HEK293 (cell line): ENCODE measurements around the gene ACAN.

Source experiments
- KLF10 ChIP-seq: fragments of 450-650 bp; IDR thresholded peaks from 2 replicates; pipeline ENCODE4 v1.5.1; 2018; ENCODE audit warnings: missing biosample characterization, mild to moderate bottlenecking, missing genetic modification characterization
- PRDM2 ChIP-seq: fragments of 450-650 bp; formaldehyde crosslinking; IDR thresholded peaks from 2 replicates; pipeline ENCODE4 v1.5.1; 2016; ENCODE audit warnings: missing biosample characterization, missing genetic modification characterization, borderline replicate concordance
- REPIN1 ChIP-seq: fragments of 450-650 bp; formaldehyde crosslinking; IDR thresholded peaks from 2 replicates; pipeline ENCODE4 v1.5.1; 2017; ENCODE audit warnings: missing biosample characterization, missing genetic modification characterization, low read depth
- YY1 ChIP-seq: fragments of 450-650 bp; formaldehyde crosslinking; IDR thresholded peaks from 2 replicates; pipeline ENCODE4 v1.5.1; 2018; ENCODE audit warnings: missing biosample characterization, missing genetic modification characterization
- ZNF16 ChIP-seq: fragments of 450-650 bp; formaldehyde crosslinking; IDR thresholded peaks from 2 replicates; pipeline ENCODE4 v1.5.1; 2016; ENCODE audit warnings: low read depth, missing biosample characterization, missing genetic modification characterization
- ZNF175 ChIP-seq: fragments of 450-650 bp; formaldehyde crosslinking; IDR thresholded peaks from 2 replicates; pipeline ENCODE4 v1.5.1; 2016; ENCODE audit warnings: missing biosample characterization, missing genetic modification characterization
- ZNF274 ChIP-seq, 2 experiments: fragments of 200-500 bp in 1 of 2; fragments of 450-650 bp in 1 of 2; sonication (Bioruptor generic) in 1 of 2; formaldehyde crosslinking in 1 of 2; IDR thresholded peaks; 2 replicates each; pipeline versions ENCODE4 v1.5.1 to v1.6.1; 2014 to 2016; ENCODE audit warnings: borderline replicate concordance in 1 of 2, inconsistent platforms in 1 of 2, low read length in 1 of 2, missing biosample characterization in 1 of 2, missing genetic modification characterization in 1 of 2
- ZNF561 ChIP-seq: fragments of 450-650 bp; IDR thresholded peaks from 2 replicates; pipeline ENCODE4 v1.5.1; 2018; ENCODE audit warnings: missing biosample characterization, missing genetic modification characterization, borderline replicate concordance
- TF ChIP-seq, protein P1 (sequence below): fragments of 450-650 bp; formaldehyde crosslinking; IDR thresholded peaks from 2 replicates; pipeline ENCODE4 v1.5.1; 2016; ENCODE audit warnings: missing biosample characterization, missing genetic modification characterization
- TF ChIP-seq, protein P2 (sequence below): fragments of 450-650 bp; formaldehyde crosslinking; IDR thresholded peaks from 2 replicates; pipeline ENCODE4; 2016; ENCODE audit warnings: missing biosample characterization, missing genetic modification characterization

GRCh38 chr15:88896333-88897033 is 93.2 kb downstream of the ACAN start:
- TF ChIP-seq YY1 (tag by site-specific recombination) (no peak), ZNF274 (IDR thresholded peaks at IDR 0.05; ENCODE audit: low read length) (no peak), ZNF274 (tag by site-specific recombination; IDR thresholded peaks at IDR 0.05; ENCODE audit: borderline replicate concordance) (no peak), ZNF175 (tag by site-specific recombination) (no peak), ZNF16 (tag by site-specific recombination) (0 out of 2 replicates have a peak, but pooled peaks have one; percentile 31), ZNF561 (tag by site-specific recombination) (no peak), KLF10 (tag by site-specific recombination) (no peak), PRDM2 (tag by site-specific recombination) (no peak), REPIN1 (tag by site-specific recombination) (no peak)
- TF ChIP-seq, protein P1, sequence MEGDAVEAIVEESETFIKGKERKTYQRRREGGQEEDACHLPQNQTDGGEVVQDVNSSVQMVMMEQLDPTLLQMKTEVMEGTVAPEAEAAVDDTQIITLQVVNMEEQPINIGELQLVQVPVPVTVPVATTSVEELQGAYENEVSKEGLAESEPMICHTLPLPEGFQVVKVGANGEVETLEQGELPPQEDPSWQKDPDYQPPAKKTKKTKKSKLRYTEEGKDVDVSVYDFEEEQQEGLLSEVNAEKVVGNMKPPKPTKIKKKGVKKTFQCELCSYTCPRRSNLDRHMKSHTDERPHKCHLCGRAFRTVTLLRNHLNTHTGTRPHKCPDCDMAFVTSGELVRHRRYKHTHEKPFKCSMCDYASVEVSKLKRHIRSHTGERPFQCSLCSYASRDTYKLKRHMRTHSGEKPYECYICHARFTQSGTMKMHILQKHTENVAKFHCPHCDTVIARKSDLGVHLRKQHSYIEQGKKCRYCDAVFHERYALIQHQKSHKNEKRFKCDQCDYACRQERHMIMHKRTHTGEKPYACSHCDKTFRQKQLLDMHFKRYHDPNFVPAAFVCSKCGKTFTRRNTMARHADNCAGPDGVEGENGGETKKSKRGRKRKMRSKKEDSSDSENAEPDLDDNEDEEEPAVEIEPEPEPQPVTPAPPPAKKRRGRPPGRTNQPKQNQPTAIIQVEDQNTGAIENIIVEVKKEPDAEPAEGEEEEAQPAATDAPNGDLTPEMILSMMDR (tag by site-specific recombination) = no peak
- TF ChIP-seq, protein P2, sequence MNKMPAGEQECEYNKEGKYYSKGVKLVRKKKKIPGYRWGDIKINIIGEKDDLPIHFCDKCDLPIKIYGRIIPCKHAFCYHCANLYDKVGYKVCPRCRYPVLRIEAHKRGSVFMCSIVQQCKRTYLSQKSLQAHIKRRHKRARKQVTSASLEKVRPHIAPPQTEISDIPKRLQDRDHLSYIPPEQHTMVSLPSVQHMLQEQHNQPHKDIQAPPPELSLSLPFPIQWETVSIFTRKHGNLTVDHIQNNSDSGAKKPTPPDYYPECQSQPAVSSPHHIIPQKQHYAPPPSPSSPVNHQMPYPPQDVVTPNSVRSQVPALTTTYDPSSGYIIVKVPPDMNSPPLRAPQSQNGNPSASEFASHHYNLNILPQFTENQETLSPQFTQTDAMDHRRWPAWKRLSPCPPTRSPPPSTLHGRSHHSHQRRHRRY (tag by site-specific recombination) = no peak
